ENCODE results near the gene DDX11. TPM values are rescaled to one million over a fixed set of nuclear protein-coding genes. Genes with fewer than 3 reads are reported as not detected.
"Not testable (repeated sequence)": the region's sequence is repeated elsewhere in the genome, so short reads cannot be mapped to it uniquely, and the experiment has no call there.

DDX11 gene
- total RNA-seq, 1 donor from 2014 or later, result 12.8 TPM

DNA sequence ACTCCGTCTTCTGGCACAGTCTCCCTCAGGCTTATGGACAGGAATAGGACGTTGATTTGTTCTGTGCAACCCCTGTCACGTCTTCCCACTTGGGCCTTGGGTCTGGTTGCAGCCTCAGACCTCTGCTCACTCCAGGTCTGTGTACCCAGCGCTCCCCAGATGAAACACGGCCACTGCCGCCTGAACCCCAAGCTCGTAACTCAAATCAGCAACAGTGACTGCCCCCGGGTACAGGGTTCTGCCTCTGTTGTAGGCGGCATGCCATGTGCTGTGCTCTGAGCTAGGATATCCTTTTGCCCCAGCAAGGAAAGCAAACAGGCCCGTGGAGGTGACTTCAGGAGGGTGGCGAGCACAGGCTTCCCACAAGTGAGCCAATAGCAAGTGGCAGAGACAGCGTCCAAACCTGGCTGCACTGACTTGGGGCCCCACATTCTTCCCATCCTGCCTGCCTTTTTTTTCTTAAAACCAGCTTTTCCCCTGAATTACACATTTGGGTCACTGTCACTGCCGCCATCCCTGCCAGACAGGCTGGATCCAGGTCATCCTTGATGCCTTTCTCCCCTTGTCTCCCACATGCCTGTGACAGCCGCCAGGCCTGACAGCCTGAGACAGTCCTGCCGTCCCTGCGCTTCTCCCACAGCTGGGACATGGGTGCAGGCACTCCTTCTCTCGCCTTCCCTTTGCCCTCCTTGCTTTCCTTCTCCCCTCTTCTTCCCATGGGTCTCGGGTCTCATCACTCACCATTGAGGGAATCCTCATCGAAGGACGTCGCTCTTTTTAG is 21.6 kb downstream of the DDX11 start:
- DNase-seq (ENCODE audit: low read depth); H3K36me3 Mint-ChIP-seq (ENCODE audit: low read depth, unreplicated experiment); H4K20me1 ChIP-seq (ENCODE audit: insufficient read depth, low read length): not testable (repeated sequence)

GRCh38 chr12:31096251-31097065 is 22.8 kb downstream of the DDX11 start:
- H3K9me3 Mint-ChIP-seq (ENCODE audit: unreplicated experiment); FAIRE-seq; H3K9ac ChIP-seq (ENCODE audit: low read length); H3K4me1 Mint-ChIP-seq (ENCODE audit: low read depth, unreplicated experiment); H3K27me3 ChIP-seq (ENCODE audit: insufficient read depth, low read length); H3K79me2 ChIP-seq (ENCODE audit: insufficient read depth, low read length); H3K27ac ChIP-seq (ENCODE audit: low read depth, low read length); H3K27ac Mint-ChIP-seq (ENCODE audit: unreplicated experiment); H3K27me3 Mint-ChIP-seq (ENCODE audit: low read depth, unreplicated experiment); H3K4me1 ChIP-seq (ENCODE audit: insufficient read depth, low read length); H3K36me3 ChIP-seq (ENCODE audit: insufficient read depth, low read length); H3K4me3 Mint-ChIP-seq (ENCODE audit: unreplicated experiment); H4K20me1 ChIP-seq (ENCODE audit: insufficient read depth, low read length); H3K4me3 ChIP-seq (ENCODE audit: insufficient read depth, low read depth, low read length); H3K4me2 ChIP-seq (ENCODE audit: low read length); DNase-seq (ENCODE audit: low read depth); H3K36me3 Mint-ChIP-seq (ENCODE audit: low read depth, unreplicated experiment); H3K9me3 ChIP-seq (ENCODE audit: insufficient read depth, low read depth, low read length); H2AFZ ChIP-seq (ENCODE audit: low read depth, low read length): not testable (repeated sequence)

More for the DNA sequence above, 21.6 kb downstream of the DDX11 start:
- not testable (repeated sequence) for H3K4me1 Mint-ChIP-seq (ENCODE audit: low read depth, unreplicated experiment); H3K4me1 ChIP-seq (ENCODE audit: insufficient read depth, low read length); H3K27ac ChIP-seq (ENCODE audit: low read depth, low read length); H3K4me3 ChIP-seq (ENCODE audit: insufficient read depth, low read depth, low read length); H3K79me2 ChIP-seq (ENCODE audit: insufficient read depth, low read length); H3K9ac ChIP-seq (ENCODE audit: low read length); H2AFZ ChIP-seq (ENCODE audit: low read depth, low read length); H3K27me3 ChIP-seq (ENCODE audit: insufficient read depth, low read length); H3K36me3 ChIP-seq (ENCODE audit: insufficient read depth, low read length); H3K27ac Mint-ChIP-seq (ENCODE audit: unreplicated experiment); FAIRE-seq; H3K9me3 Mint-ChIP-seq (ENCODE audit: unreplicated experiment); H3K27me3 Mint-ChIP-seq (ENCODE audit: low read depth, unreplicated experiment); H3K9me3 ChIP-seq (ENCODE audit: insufficient read depth, low read depth, low read length); H3K4me2 ChIP-seq (ENCODE audit: low read length); H3K4me3 Mint-ChIP-seq (ENCODE audit: unreplicated experiment)

DNA sequence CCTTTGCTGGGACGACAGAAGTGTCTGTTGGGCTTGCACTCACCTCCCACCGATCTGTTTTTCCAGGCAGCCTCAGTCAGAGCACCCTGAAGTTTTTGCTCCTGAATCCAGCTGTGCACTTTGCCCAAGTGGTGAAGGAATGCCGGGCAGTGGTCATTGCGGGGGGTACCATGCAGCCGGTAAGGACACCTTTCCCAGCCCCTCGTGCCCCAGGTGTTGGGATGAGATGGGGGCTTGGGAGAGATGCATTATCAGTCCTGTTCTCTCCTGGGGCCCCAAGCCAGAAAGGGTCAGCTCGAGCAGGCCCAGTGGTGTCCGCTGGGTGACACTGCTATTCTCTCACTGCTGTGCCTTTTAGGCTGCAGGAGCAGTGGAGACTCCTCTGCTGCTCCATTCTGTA is 24.2 kb downstream of the DDX11 start:
- not testable (repeated sequence) for H3K9me3 Mint-ChIP-seq (ENCODE audit: unreplicated experiment); H3K36me3 Mint-ChIP-seq (ENCODE audit: low read depth, unreplicated experiment); H3K27ac Mint-ChIP-seq (ENCODE audit: unreplicated experiment); DNase-seq (ENCODE audit: low read depth); H3K79me2 ChIP-seq (ENCODE audit: insufficient read depth, low read length); H4K20me1 ChIP-seq (ENCODE audit: insufficient read depth, low read length); H3K4me1 ChIP-seq (ENCODE audit: insufficient read depth, low read length); H2AFZ ChIP-seq (ENCODE audit: low read depth, low read length); H3K27me3 Mint-ChIP-seq (ENCODE audit: low read depth, unreplicated experiment); H3K4me3 ChIP-seq (ENCODE audit: insufficient read depth, low read depth, low read length); H3K4me1 Mint-ChIP-seq (ENCODE audit: low read depth, unreplicated experiment); H3K36me3 ChIP-seq (ENCODE audit: insufficient read depth, low read length); H3K4me2 ChIP-seq (ENCODE audit: low read length); H3K27ac ChIP-seq (ENCODE audit: low read depth, low read length); H3K9ac ChIP-seq (ENCODE audit: low read length); H3K4me3 Mint-ChIP-seq (ENCODE audit: unreplicated experiment); H3K27me3 ChIP-seq (ENCODE audit: insufficient read depth, low read length); H3K9me3 ChIP-seq (ENCODE audit: insufficient read depth, low read depth, low read length); FAIRE-seq

DNA sequence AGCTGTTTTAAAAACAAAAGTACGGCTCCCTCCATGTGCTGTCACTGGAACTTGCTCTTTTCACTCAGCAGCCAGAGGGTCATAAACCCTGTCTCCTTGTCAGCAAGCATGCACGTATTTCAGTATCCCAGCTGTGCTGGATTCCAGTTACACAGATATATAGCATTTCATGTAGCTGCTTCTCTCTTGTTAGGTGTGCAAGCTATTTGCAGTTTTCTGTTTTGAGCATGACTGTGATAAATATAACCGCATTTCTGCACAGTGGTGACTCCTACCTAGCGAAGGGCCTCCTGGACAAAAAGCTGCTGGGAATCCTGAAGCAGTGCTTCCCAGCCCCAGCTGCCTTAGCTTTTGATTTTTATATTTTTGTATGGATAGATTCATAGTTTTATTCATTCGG is 24.7 kb downstream of the DDX11 start:
- H3K9ac ChIP-seq (ENCODE audit: low read length); H3K4me1 Mint-ChIP-seq (ENCODE audit: low read depth, unreplicated experiment); H3K36me3 ChIP-seq (ENCODE audit: insufficient read depth, low read length); H3K4me3 Mint-ChIP-seq (ENCODE audit: unreplicated experiment); H2AFZ ChIP-seq (ENCODE audit: low read depth, low read length); FAIRE-seq; H3K27me3 Mint-ChIP-seq (ENCODE audit: low read depth, unreplicated experiment); H3K4me1 ChIP-seq (ENCODE audit: insufficient read depth, low read length); H4K20me1 ChIP-seq (ENCODE audit: insufficient read depth, low read length); H3K4me2 ChIP-seq (ENCODE audit: low read length); H3K79me2 ChIP-seq (ENCODE audit: insufficient read depth, low read length); DNase-seq (ENCODE audit: low read depth); H3K4me3 ChIP-seq (ENCODE audit: insufficient read depth, low read depth, low read length); H3K9me3 ChIP-seq (ENCODE audit: insufficient read depth, low read depth, low read length); H3K9me3 Mint-ChIP-seq (ENCODE audit: unreplicated experiment); H3K36me3 Mint-ChIP-seq (ENCODE audit: low read depth, unreplicated experiment); H3K27me3 ChIP-seq (ENCODE audit: insufficient read depth, low read length); H3K27ac Mint-ChIP-seq (ENCODE audit: unreplicated experiment); H3K27ac ChIP-seq (ENCODE audit: low read depth, low read length): not testable (repeated sequence)

GRCh38 chr12:31098771-31099170 is 25.1 kb downstream of the DDX11 start:
- not testable (repeated sequence) for H3K36me3 Mint-ChIP-seq (ENCODE audit: low read depth, unreplicated experiment); DNase-seq (ENCODE audit: low read depth); FAIRE-seq; H3K27ac ChIP-seq (ENCODE audit: low read depth, low read length); H3K9ac ChIP-seq (ENCODE audit: low read length); H3K4me3 ChIP-seq (ENCODE audit: insufficient read depth, low read depth, low read length); H3K79me2 ChIP-seq (ENCODE audit: insufficient read depth, low read length); H3K27ac Mint-ChIP-seq (ENCODE audit: unreplicated experiment); H3K4me1 ChIP-seq (ENCODE audit: insufficient read depth, low read length); H4K20me1 ChIP-seq (ENCODE audit: insufficient read depth, low read length); H3K4me1 Mint-ChIP-seq (ENCODE audit: low read depth, unreplicated experiment); H3K9me3 ChIP-seq (ENCODE audit: insufficient read depth, low read depth, low read length); H3K36me3 ChIP-seq (ENCODE audit: insufficient read depth, low read length); H3K27me3 Mint-ChIP-seq (ENCODE audit: low read depth, unreplicated experiment); H3K27me3 ChIP-seq (ENCODE audit: insufficient read depth, low read length); H2AFZ ChIP-seq (ENCODE audit: low read depth, low read length); H3K4me3 Mint-ChIP-seq (ENCODE audit: unreplicated experiment); H3K4me2 ChIP-seq (ENCODE audit: low read length); H3K9me3 Mint-ChIP-seq (ENCODE audit: unreplicated experiment)

GRCh38 chr12:31099434-31099833 is 25.8 kb downstream of the DDX11 start:
- not testable (repeated sequence) for H3K9me3 ChIP-seq (ENCODE audit: insufficient read depth, low read depth, low read length); H3K79me2 ChIP-seq (ENCODE audit: insufficient read depth, low read length); H3K9me3 Mint-ChIP-seq (ENCODE audit: unreplicated experiment)

More at GRCh38 chr12:31099434-31099833, 25.8 kb downstream of the DDX11 start:
- H3K36me3 ChIP-seq (ENCODE audit: insufficient read depth, low read length); H4K20me1 ChIP-seq (ENCODE audit: insufficient read depth, low read length); H3K4me1 ChIP-seq (ENCODE audit: insufficient read depth, low read length); H2AFZ ChIP-seq (ENCODE audit: low read depth, low read length); H3K4me3 Mint-ChIP-seq (ENCODE audit: unreplicated experiment); DNase-seq (ENCODE audit: low read depth); H3K36me3 Mint-ChIP-seq (ENCODE audit: low read depth, unreplicated experiment); H3K4me1 Mint-ChIP-seq (ENCODE audit: low read depth, unreplicated experiment); FAIRE-seq; H3K4me3 ChIP-seq (ENCODE audit: insufficient read depth, low read depth, low read length); H3K4me2 ChIP-seq (ENCODE audit: low read length); H3K27ac ChIP-seq (ENCODE audit: low read depth, low read length); H3K27ac Mint-ChIP-seq (ENCODE audit: unreplicated experiment); H3K9ac ChIP-seq (ENCODE audit: low read length); H3K27me3 Mint-ChIP-seq (ENCODE audit: low read depth, unreplicated experiment); H3K27me3 ChIP-seq (ENCODE audit: insufficient read depth, low read length): not testable (repeated sequence)

Data from astrocyte (in vitro differentiated cells and primary cell).